Measurements from ENCODE around the gene ANKRD60.

DNA sequence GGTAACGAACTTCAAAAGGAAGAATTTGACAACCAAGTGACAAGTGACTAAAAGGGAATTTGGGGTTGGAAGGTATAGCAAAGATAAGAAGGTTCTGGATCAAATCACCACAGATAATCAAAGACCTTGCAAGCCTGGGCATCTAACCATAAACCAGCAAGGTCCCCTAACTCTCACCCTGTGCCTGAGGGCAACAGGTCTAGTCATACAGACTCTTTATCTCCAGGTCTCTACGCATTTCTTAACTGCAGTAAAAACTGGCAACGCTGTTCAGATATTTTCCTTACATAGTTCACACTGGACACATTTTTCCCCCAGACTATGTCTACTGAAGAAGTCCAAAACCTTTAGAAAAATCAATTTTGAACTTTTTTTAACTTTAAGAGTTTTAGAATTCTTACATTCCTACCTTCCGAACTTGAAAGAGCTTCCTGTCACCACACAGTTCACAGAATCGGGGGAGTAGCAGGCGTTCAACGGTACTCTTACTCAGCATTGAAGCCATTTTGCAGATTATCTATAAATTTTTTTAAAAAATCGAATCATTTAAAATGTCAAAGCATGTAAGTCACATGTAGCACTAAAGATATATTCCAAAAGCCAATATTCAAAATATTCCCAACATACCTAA, 23.0 kb upstream of the ANKRD60 start:
- TF ChIP-seq, protein P1, sequence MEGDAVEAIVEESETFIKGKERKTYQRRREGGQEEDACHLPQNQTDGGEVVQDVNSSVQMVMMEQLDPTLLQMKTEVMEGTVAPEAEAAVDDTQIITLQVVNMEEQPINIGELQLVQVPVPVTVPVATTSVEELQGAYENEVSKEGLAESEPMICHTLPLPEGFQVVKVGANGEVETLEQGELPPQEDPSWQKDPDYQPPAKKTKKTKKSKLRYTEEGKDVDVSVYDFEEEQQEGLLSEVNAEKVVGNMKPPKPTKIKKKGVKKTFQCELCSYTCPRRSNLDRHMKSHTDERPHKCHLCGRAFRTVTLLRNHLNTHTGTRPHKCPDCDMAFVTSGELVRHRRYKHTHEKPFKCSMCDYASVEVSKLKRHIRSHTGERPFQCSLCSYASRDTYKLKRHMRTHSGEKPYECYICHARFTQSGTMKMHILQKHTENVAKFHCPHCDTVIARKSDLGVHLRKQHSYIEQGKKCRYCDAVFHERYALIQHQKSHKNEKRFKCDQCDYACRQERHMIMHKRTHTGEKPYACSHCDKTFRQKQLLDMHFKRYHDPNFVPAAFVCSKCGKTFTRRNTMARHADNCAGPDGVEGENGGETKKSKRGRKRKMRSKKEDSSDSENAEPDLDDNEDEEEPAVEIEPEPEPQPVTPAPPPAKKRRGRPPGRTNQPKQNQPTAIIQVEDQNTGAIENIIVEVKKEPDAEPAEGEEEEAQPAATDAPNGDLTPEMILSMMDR (conservative IDR thresholded peaks at IDR 0.05; ENCODE audit: low read length): no peak
- TF ChIP-seq EZH2phosphoT487 (IDR thresholded peaks at IDR 0.05; ENCODE audit: borderline replicate concordance, low read depth, low read length): no peak
